Left ventricle myocardium superior (tissue), 1 donor: Measurements from ENCODE around the gene FOXN1. TPM values are rescaled to one million over a fixed set of nuclear protein-coding genes. Genes with fewer than 3 reads are reported as not detected.

Experiments used
- ATAC-seq: fragments of 200-7000 bp; cut with Tn5 transposase; one replicate; pipeline ENCODE4 v1.9.1; 2020; ENCODE audit warnings: mild to moderate bottlenecking, moderate library complexity
- DNase-seq: peaks from one replicate; pipeline ENCODE4 v3.0.0-alpha.2; 2020
- intact Hi-C: fragments of 100-400 bp; cut with micrococcal nuclease; formaldehyde crosslinking; loops from one replicate; pipeline ENCODE4 v1.11.0; 2022
- total RNA-seq: library from RNA; stranded (reverse); fragmentation: NEBNext Ultra II Directional; extraction: Animal tissue kit (Norgen Biotek cat#: 25700); gene quantifications from one replicate; pipeline ENCODE4 v1.2.1, GENCODE V29; 2021
- donor health status: DM: no; HTN: yes; CAD: no; lungs with severe emphysema.

The FOXN1 gene
- total RNA-seq, 1 donor from 2014 or later: not detected

GRCh38 chr17:28534740-28535375 lies 28.7 kb downstream of the FOXN1 start:
- DNase-seq: no peak
- ATAC-seq: no peak
- intact Hi-C loops: no loop called here

GRCh38 chr17:28536532-28537218 lies 30.5 kb downstream of the FOXN1 start:
- ATAC-seq (no peak), DNase-seq (no peak)
- intact Hi-C loops: no loop called here

- ATAC-seq (no peak), DNase-seq (no peak)
- intact Hi-C loops: no loop called here
Measured at GRCh38 chr17:28537219-28537610, 31.1 kb downstream of the FOXN1 start.

- intact Hi-C loops: no loop called here
- ATAC-seq: no peak
- no peak for DNase-seq
Measured at GRCh38 chr17:28538296-28538895, 32.2 kb downstream of the FOXN1 start.

- DNase-seq (no peak), ATAC-seq (no peak)
- intact Hi-C loops: no loop called here
Measured at GRCh38 chr17:28540231-28540630, 34.1 kb downstream of the FOXN1 start.

- intact Hi-C loops: no loop called here
- DNase-seq (no peak), ATAC-seq (no peak)
Measured at GRCh38 chr17:28541439-28541838, 35.3 kb downstream of the FOXN1 start.

GRCh38 chr17:28544402-28545140 lies 38.4 kb downstream of the FOXN1 start:
- ATAC-seq (no peak), DNase-seq (no peak)
- intact Hi-C loops: no loop called here

GRCh38 chr17:28545141-28545503 lies 39.0 kb downstream of the FOXN1 start:
- intact Hi-C loops: no loop called here
- ATAC-seq (no peak), DNase-seq (no peak)

- ATAC-seq (no peak), DNase-seq (no peak)
- intact Hi-C loops: no loop called here
Measured at GRCh38 chr17:28545787-28546415, 39.8 kb downstream of the FOXN1 start.

- intact Hi-C loops: no loop called here
- no peak for ATAC-seq
- no peak for DNase-seq
Measured at GRCh38 chr17:28547096-28547622, 41.0 kb downstream of the FOXN1 start.

GRCh38 chr17:28547623-28548416 lies 41.7 kb downstream of the FOXN1 start:
- DNase-seq (peak; percentile 84), ATAC-seq (peak; percentile 60)
- intact Hi-C loops: no loop called here

- DNase-seq (no peak), ATAC-seq (no peak)
- intact Hi-C loops: no loop called here
Measured at GRCh38 chr17:28548417-28549130, 42.4 kb downstream of the FOXN1 start.

- DNase-seq (no peak), ATAC-seq (no peak)
- intact Hi-C loops: no loop called here
Measured at GRCh38 chr17:28549236-28550132, 43.3 kb downstream of the FOXN1 start.

- no peak for ATAC-seq
- no peak for DNase-seq
- intact Hi-C loops: no loop called here
Measured at GRCh38 chr17:28550858-28551257, 44.7 kb downstream of the FOXN1 start.

GRCh38 chr17:28551421-28552175 lies 45.5 kb downstream of the FOXN1 start:
- DNase-seq: no peak
- intact Hi-C loops: no loop called here
- ATAC-seq: peak; percentile 25
